Stimulated activated CD4-positive, alpha-beta T cell treated with anti-CD3 and anti-CD28 coated beads, Interleukin-2, amount 100 ng/mL, for 4 hours (primary cell): Measurements from ENCODE around the gene MLXIP.
A peak's percentile ranks its signal among the peaks of the same experiment; 100 is the strongest.
"Not testable (repeated sequence)": the region's sequence is repeated elsewhere in the genome, so short reads cannot be mapped to it uniquely, and the experiment has no call there.

Experiments
- DNase-seq: peaks from one replicate; pipeline ENCODE4 v3.0.0-alpha.2; 2020; ENCODE audit warnings: low read depth

Gene MLXIP

GRCh38 chr12:122148657-122149056 is 70.1 kb downstream of the MLXIP start:
- DNase-seq, result no peak

DNA sequence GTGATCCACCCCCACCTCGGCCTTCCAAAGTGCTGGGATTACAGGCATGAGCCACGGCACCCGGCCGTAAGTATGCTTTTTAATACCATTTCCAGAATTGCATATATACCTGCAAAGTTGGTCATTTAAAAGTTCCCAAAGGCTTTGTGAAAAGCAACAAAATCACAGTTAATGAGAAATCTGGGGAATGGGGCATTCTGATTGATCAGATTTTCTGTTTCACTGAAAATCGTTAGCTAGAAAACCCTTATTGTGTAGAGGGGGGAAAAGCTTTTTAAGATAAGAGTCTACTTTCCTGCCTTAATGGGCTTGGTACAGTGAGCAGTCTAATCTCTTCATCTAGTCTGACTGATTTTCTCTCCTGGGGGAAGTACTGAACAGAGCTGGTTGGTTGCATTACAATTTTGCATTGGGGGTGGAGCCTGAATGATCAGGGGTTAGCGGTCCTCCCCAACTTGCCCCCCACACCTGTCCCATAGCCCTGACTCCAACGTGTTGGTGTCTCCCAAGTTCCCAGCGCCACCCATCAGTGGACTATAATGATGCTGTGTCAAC is 71.6 kb downstream of the MLXIP start:
- no peak for DNase-seq

DNA sequence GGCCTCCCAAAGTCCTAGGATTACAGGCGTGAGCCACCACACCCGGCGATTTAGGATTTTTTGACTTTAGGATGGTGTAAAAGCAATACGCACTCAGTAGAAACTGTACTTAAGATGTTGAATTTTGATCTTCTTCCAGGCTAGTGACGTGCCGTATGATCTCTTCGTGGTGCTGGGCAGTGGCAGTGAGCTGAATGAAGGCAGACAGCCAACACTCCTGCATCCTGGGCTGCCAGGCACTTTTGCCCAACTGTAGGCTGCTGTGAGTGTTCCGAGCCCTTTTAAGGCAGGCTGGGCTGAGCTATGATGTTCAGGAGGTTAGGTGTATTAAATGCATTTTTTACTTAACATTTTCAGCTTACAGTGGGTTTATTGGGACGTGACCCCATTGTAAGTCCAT is 74.2 kb downstream of the MLXIP start:
- DNase-seq, result no peak

GRCh38 chr12:122155705-122156104 is 77.1 kb downstream of the MLXIP start:
- no peak for DNase-seq

DNA sequence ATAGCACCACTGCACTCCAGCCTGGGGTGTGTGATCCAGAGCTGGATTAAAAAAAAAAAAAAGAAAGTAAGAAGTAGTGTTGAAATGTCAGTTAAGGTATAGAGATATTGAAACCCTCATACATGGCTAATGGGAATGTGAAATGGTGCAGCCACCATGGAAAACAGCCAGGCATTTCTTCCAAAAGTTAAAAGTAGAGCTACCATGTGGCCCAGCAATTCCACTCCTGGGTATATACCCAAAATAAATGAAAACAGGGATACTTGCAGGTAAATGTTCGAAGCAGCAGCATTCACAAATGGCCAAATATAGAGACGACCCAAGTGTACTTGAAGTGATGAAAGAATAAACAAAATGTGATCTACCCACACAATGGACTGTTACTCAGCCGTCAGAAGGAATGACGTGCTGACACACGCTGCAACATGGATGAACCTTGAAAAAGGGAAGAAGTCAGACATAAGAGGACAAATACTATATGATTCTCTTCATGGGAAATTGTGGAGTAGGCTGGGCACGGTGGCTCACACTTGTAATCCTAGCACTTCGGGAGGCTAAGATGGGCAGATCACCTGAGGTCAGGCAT is 80.2 kb downstream of the MLXIP start:
- DNase-seq, result no peak

GRCh38 chr12:122159882-122160281 is 81.3 kb downstream of the MLXIP start:
- no peak for DNase-seq

GRCh38 chr12:122160761-122161160 is 82.2 kb downstream of the MLXIP start:
- no peak for DNase-seq

- no peak for DNase-seq
Measured at GRCh38 chr12:122161682-122162081, 83.1 kb downstream of the MLXIP start.

GRCh38 chr12:122162976-122163375 is 84.4 kb downstream of the MLXIP start:
- DNase-seq, result no peak

GRCh38 chr12:122166422-122167349 is 88.1 kb downstream of the MLXIP start:
- DNase-seq, result no peak

DNA sequence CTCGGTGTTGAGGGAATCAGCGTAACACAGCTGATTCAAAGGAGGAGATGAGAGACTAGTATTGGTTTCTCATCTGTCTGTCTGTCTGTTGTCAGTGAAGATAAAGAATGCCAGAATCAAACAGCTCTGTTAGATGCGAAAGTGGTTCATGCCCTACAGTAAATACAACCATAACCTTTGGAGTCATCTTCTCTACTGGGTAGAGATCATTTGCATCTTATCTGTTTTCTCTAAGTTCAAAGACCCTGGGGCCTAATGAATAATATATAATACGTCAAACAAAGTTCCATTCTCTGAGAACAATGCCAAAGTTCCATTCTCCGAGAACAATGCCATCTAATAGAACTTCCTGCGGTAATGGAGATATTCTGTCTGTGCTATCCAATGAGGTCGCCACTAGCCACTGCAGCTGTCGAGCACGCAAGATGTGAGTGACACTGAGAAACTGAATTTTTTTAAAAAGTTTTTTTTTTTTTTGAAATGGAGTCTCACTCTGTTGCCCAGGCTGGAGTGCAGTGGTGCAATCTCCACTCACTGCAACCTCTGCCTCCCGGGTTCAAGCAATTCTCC is 88.9 kb downstream of the MLXIP start:
- DNase-seq, result no peak

GRCh38 chr12:122168492-122168891 is 89.9 kb downstream of the MLXIP start:
- DNase-seq, result no peak

GRCh38 chr12:122171399-122171798 is 92.8 kb downstream of the MLXIP start:
- DNase-seq, result no peak

- DNase-seq, result no peak
Measured at GRCh38 chr12:122172262-122172939, 93.8 kb downstream of the MLXIP start.

- DNase-seq, result peak; percentile 9
Measured at GRCh38 chr12:122174155-122174845, 95.7 kb downstream of the MLXIP start, which contains the start of gene IL31. Gene IL31, minus strand, starts transcription at chr12:122174221. Its CDS starts 49 bp downstream, at chr12:122174172.

DNA sequence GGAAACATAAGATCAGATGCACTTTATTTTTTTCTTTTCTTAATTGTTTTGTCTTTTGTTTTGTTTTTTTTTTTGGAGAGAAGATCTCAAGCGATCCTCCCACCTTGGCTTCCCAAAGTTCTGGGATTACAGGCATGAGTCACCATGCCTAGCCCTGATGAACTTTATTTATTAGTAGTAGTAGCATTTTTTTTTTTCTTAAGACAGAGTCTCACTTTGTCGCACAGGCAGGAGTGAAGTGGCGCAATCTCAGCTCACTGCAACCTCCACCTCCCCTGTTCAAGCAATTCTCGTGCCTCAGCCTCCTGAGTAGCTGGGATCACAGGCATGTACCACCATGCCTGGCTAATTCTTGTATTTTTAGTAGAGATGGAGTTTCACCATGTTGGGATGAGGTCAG is 97.9 kb downstream of the MLXIP start:
- not testable (repeated sequence) for DNase-seq

DNA sequence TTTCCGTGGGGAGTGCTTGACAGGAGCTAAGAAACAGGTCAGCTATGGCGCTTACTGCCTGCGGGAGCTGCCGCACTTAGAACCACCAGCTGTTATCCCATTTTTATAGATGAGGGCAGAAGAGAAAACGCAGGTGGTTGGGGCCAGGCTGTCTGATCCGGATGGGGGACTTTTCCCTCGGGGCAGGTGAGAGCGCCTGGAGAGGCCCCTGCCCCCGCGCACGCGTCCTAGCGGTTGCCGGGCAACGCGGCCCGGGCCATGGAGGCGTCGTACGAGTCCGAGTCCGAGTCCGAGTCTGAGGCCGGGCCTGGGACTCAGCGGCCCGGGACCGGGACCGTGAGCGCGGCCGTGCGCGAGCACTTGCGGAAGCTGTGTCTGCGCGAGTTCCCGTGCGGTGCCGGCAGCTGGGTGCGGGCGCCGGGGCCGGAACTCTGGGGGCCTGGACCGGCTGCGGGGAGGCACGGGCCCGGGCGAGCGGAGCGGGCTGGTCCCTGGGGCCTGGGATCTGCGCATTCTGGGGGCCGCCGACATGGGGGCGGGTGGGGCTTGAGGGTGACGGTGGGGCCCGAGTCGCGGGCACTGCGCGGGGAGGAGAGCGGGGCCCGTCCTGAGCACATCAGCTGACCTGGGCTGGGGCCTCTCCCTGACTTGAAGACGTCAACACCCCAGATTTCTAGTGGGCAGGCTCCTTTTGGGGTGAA is 104.5 kb downstream of the MLXIP start, which contains the start of gene LRRC43:
Gene LRRC43, plus strand, starts transcription at position 237 of the 701 bp plus-strand sequence. Its CDS starts 22 bp downstream, at position 259.
- DNase-seq, result no peak

- DNase-seq, result no peak
Measured at GRCh38 chr12:122183588-122183940, 105.0 kb downstream of the MLXIP start.

DNA sequence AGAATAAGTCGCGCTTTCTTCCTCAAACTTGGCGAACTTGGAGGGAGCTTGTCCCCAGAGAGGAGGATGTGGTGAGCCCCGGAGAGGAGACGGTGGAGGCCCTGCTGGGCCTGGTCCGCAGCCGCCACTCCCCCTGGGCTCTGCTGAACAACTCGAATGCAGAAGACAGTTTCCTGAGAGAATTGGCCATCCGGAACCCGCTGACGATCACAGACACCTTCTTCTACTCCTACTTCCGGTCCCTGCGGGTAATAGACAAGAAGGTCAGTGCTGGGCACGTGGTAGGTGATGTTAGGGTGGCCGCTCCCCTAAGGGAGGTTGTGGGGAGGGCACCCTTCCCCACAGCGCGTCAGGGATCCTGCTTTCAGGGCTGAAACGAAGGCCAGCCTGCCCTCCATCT is 106.0 kb downstream of the MLXIP start:
- no peak for DNase-seq

- no peak for DNase-seq
Measured at GRCh38 chr12:122185079-122185478, 106.5 kb downstream of the MLXIP start.
